ENCODE measurements around the gene GPAM. TPM values are rescaled to one million over a fixed set of nuclear protein-coding genes. Genes with fewer than 3 reads are reported as not detected.

The GPAM gene
- total and polyA plus RNA-seq, 9 of the 15 experiments (the other 6 are each of a cell fraction or from before 2014, with no cell fraction given): 3.5 to 7.5 (median 5.5) TPM

DNA sequence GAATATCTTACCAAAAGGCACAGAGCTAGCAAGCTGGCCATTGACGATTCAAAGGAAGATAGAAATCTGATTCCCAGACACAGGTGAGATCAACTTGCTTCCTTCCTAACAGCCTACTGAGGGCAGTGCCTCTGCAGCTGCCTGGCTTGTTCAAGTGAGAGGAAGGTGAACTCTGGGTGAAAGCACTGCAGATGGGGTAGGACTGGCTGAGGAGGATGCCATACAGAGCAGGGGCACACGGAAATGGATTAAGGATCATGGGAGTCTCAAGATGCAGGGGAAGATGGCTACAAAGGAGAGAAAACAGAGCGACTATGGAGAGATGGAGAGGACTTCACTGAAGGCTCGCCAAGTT lies 34.4 kb upstream of the GPAM start:
- 0% methylated on average over 3 of the region's 4 CpGs for WGBS (ENCODE audit: insufficient coverage, low coverage, missing lambda C conversion rate)
- no peak for DNase-seq (ENCODE audit: extremely low read depth in 1 of 4, low spot score in 3 of 4)
- H4K20me1 ChIP-seq (replicated peaks; ENCODE audit: control insufficient read depth, insufficient read depth, low read length): no peaks in the 10 kb centered on the region
- no peaks in the 10 kb centered on the region for H3K79me2 ChIP-seq (ENCODE audit: control insufficient read depth, insufficient read depth, low read length)
- H3K27me3 ChIP-seq (ENCODE audit: control insufficient read depth in 2 of 2, insufficient read depth in 2 of 2, low read length in 2 of 2): peaks cover 0 to 8% of the 10 kb centered on the region in 2 experiments; a peak in 2 of 5 replicates
- no peak overlapping the region for H3K27ac ChIP-seq (ENCODE audit: extremely low read depth, low read depth, low read length)
- POLR2A ChIA-PET: no interaction called here
- FAIRE-seq: no peak
- H2AFZ ChIP-seq (ENCODE audit: low read depth, low read length): no peak overlapping the region
- TF ChIP-seq GTF2E2 (tag; IDR thresholded peaks at IDR 0.05) (no peak), THRA (IDR thresholded peaks at IDR 0.05) (no peak), PHB (CRISPR knock-in tag; IDR thresholded peaks at IDR 0.05) (no peak), ZNF316 (IDR thresholded peaks at IDR 0.05) (no peak), XRCC3 (IDR thresholded peaks at IDR 0.05) (no peak), CREB3L1 (IDR thresholded peaks at IDR 0.05; ENCODE audit: borderline replicate concordance, low read depth) (no peak), TOE1 (IDR thresholded peaks at IDR 0.05; ENCODE audit: borderline replicate concordance) (no peak), TOE1 (CRISPR knock-in tag; IDR thresholded peaks at IDR 0.05; ENCODE audit: borderline replicate concordance, low read depth) (no peak), GTF2A2 (tag; IDR thresholded peaks at IDR 0.05) (no peak), KDM1A (IDR thresholded peaks at IDR 0.05) (no peak)
- TF ChIP-seq, protein P1, sequence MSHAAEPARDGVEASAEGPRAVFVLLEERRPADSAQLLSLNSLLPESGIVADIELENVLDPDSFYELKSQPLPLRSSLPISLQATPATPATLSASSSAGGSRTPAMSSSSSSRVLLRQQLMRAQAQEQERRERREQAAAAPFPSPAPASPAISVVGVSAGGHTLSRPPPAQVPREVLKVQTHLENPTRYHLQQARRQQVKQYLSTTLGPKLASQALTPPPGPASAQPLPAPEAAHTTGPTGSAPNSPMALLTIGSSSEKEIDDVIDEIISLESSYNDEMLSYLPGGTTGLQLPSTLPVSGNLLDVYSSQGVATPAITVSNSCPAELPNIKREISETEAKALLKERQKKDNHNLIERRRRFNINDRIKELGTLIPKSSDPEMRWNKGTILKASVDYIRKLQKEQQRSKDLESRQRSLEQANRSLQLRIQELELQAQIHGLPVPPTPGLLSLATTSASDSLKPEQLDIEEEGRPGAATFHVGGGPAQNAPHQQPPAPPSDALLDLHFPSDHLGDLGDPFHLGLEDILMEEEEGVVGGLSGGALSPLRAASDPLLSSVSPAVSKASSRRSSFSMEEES (CRISPR knock-in tag; IDR thresholded peaks at IDR 0.05): no peak
- TF ChIP-seq, protein P2, sequence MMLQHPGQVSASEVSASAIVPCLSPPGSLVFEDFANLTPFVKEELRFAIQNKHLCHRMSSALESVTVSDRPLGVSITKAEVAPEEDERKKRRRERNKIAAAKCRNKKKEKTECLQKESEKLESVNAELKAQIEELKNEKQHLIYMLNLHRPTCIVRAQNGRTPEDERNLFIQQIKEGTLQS (IDR thresholded peaks at IDR 0.05): no peak
- TF ChIP-seq, protein P2 (CRISPR knock-in tag; conservative IDR thresholded peaks at IDR 0.05): no peak
- TF ChIP-seq, protein P3, sequence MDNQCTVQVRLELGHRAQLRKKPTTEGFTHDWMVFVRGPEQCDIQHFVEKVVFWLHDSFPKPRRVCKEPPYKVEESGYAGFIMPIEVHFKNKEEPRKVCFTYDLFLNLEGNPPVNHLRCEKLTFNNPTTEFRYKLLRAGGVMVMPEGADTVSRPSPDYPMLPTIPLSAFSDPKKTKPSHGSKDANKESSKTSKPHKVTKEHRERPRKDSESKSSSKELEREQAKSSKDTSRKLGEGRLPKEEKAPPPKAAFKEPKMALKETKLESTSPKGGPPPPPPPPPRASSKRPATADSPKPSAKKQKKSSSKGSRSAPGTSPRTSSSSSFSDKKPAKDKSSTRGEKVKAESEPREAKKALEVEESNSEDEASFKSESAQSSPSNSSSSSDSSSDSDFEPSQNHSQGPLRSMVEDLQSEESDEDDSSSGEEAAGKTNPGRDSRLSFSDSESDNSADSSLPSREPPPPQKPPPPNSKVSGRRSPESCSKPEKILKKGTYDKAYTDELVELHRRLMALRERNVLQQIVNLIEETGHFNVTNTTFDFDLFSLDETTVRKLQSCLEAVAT (IDR thresholded peaks at IDR 0.05): no peak
- no peaks in the 10 kb centered on the region; a peak in 1 of 5 replicates for H3K4me1 ChIP-seq (replicated peaks in 1 of 2; ENCODE audit: control insufficient read depth in 2 of 2, insufficient read depth in 2 of 2, low read length in 2 of 2)
- CTCF ChIA-PET (ENCODE audit: low intra/inter-chr PET ratio): no interaction called here
- in situ Hi-C loops (cut with MboI) (no loop called here), intact Hi-C loops (cut with micrococcal nuclease) (no loop called here)
- no peaks in the 10 kb centered on the region for H3K9me3 ChIP-seq (replicated peaks; ENCODE audit: control insufficient read depth, insufficient read depth, low read depth, low read length)
- ATAC-seq: no peak
- no peak overlapping the region for H3K9ac ChIP-seq (ENCODE audit: insufficient read depth in 1 of 2, low read depth in 2 of 2, low read length in 2 of 2)
- H3K9me1 ChIP-seq (ENCODE audit: control insufficient read depth, insufficient read depth, low read length): no peaks in the 10 kb centered on the region
- no peak overlapping the region for H3K4me3 ChIP-seq
- no peaks in the 10 kb centered on the region for H3K36me3 ChIP-seq (ENCODE audit: control insufficient read depth, insufficient read depth, low read length)
- BruUV-seq (replicated peaks): no TSS peak
- H3K4me2 ChIP-seq (ENCODE audit: insufficient read depth, low read length): no peak overlapping the region

Data from K562 (cell line).